ENCODE results near the gene DCX.
"Not testable (repeated sequence)": the region's sequence is repeated elsewhere in the genome, so short reads cannot be mapped to it uniquely, and the experiment has no call there.

The DCX gene

DNA sequence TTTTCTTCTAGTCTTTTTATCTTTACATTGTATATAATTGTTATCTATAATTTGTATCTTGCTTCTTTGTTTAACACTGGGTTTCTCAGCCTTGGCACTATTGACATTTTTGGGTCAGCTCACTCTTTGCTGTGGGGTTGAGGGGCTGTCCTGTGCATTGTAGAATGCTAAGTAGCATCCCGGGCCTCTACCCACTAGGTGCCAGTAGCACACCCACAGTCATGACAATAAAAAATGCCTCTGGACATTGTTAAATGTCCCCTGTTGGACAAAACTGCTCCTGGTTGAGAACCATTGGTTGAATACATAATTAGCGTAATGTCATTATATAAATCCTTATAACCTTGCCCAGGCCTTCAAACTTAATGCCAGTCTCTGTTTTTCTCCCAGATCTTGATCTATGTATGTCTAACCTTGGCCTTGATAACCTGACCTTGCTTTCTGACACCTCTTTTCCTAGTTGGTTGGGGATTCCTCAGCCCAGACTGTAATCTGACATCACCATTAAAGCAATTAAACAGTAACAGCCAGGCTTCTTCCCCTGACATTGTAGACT lies 46.1 kb downstream of the DCX start:
- DNase-seq: no peak

DNA sequence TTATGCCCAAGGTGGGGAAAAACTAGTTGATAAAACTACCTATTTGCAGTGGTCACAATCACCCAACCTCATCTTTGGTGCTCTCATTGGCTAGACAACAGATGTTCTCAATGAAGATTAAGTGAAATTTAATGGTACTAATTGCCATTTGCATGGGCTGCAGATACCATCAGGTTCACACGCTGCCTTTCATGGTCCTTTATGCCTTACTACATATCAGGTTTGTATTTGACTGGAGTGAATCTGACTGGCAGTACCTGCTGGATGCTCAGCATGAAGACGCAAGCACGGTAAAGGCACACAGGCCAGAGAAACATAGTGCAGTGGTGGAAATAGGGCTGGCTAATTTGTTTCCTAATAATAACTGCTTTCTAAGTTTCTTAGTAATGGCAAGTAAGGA lies 48.3 kb downstream of the DCX start:
- no peak for DNase-seq

GRCh38 chrX:111361751-111362150 lies 50.2 kb downstream of the DCX start:
- DNase-seq: no peak

DNA sequence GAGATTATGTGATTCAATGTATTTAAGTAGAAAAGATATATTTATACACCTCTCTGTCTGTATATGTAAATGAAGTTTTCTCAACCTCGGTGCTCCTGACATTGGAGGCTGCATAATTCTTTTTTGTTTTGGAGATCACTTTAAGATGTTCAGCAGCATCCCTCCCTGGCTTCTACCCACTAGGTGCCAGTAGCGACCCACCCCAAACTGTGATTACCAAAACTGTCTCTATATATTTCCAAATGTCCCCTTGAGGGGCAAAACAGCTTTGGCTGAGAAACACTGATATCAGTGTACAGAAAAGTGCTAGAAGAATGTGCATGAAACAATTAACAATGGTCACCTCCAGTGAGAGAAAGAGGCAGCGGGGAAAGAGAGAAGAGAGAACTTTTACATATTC lies 51.2 kb downstream of the DCX start:
- DNase-seq: no peak

- no peak for DNase-seq
Measured at GRCh38 chrX:111355523-111356115, 56.4 kb downstream of the DCX start.

DNA sequence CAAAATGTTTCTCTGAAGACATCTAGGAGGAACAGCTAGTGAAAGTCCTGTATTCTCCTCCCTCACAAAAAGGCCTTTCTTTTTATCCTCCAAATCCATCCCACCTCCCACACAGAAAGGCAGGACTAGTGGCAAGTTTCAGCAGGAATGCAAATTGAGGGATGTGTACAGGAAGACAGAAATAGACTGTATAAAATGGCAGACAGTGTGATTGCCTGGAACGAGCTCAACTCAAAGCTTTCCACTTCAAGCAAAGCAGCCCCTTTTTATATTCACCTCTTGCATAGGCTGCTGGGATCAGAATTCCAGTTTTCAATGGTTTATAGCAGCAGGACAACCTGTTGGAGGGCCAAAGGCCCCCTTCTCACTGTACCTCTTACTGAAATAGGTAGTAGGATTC lies 57.5 kb downstream of the DCX start:
- no peak for DNase-seq

DNA sequence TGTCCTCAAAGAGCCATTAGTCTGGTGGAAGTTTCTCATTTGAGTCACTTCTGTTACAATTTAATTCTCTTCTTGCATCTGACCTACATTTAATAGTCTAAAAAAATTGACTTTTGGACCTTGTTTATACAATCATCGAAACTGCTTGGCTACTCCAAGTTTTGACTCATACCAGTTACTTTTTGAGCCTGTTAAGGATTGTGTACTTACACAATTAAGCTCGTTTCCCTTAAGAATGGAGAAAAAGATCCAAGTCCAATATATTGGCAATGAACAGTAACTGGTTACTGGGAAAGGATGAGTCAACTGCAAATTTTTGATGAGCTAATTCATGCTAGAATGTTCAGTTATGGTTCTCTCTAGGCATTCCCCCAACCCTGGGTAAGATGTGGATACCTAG lies 58.2 kb downstream of the DCX start:
- no peak for DNase-seq

DNA sequence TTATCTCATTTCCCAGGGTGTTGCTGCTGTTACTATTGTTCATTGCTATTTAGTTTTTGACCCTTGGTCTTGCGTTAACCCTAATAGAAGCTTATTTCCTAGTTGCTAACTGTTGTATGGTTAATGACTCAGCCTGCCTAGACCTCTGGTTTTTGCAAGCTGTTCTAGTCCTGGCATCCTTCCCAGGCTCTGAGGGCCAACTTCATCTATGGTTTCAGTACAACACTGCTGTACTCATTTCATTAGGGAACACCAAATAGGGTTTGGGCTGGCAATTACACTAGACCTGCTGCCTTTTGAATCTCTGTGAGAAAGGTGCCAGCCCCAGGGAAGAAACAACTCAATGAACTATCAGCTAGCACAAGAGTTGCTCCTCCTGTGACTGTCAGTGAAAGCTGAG lies 59.6 kb downstream of the DCX start:
- no peak for DNase-seq

DNA sequence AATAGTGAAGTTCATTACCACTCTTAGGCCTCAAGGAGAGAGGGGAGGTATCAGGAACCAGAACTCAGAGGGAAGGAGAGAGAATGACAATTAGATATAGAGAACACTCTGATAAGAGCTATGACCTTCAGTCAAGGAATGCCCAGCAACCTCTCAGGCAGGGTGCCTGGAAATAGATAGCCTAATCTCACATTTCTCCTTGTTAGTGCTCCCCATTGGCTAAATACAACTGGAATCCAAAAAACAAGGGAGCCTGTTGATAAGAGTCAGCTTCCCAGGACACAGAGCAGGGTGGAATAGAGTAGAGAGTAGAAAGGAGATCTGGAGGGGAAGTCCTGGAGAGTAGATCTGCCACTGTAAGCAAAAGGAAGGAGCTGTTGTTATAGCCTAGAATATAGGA lies 62.1 kb downstream of the DCX start:
- DNase-seq: no peak

- no peak for DNase-seq
Measured at GRCh38 chrX:111349101-111349500, 62.9 kb downstream of the DCX start.

GRCh38 chrX:111348429-111348828 lies 63.6 kb downstream of the DCX start:
- no peak for DNase-seq

DNA sequence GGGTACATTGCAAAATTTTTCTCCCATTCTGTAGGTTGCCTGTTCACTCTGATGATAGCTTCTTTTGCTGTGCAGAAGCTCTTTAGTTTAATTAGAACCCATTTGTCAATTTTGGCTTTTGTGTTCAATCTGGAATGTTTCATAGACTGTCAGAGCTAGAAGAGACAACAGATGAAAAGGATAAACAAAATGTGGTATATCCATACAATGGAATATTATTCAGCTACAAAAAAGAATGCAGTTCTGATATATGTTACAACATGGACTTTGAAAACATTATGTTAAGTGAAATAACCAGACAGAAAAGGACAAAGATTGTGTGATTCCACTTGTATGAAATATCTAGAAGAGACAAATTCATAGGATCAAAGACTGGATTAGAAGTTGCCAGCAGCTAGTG lies 65.8 kb downstream of the DCX start:
- not testable (repeated sequence) for DNase-seq

DNA sequence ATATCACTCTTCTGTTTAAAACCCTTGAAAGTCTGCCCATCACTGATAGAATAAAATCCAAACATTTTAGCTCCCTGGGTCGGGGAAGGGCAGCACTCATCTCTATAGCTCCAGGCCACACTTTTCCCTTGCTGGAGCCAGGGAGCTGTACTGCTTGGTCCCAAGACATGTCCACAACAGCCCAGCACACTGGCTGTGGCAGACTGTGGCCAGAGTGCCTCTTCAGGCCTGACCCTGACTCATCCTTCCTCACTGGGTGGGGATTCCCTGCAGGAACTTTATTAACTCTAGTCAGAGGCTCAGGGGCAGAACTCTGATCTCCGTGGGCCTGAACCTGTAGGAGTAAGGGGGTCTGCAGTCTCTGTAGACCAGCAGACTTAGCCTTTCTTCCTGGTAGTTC lies 71.9 kb downstream of the DCX start:
- no peak for DNase-seq

DNA sequence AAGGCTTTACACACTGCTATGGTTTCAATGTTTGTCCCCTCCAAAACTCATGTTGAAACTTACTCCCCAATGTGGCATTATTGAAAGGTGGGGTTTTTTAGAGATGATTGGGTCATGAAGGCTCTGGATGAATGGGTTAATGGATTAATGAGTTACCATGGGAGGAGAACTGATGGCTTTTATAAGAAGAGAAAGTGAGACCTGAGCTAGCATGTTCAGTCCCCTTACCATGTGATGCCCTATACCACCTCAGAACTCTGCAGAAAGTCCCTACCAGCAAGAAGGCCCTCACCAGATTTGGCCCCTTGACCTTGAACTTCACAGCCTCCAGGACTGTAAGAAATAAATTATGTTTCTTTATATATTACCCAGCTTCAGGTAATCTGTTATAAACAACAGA lies 72.8 kb downstream of the DCX start:
- no peak for DNase-seq

GRCh38 chrX:111338095-111338698 lies 73.8 kb downstream of the DCX start:
- DNase-seq: no peak

DNA sequence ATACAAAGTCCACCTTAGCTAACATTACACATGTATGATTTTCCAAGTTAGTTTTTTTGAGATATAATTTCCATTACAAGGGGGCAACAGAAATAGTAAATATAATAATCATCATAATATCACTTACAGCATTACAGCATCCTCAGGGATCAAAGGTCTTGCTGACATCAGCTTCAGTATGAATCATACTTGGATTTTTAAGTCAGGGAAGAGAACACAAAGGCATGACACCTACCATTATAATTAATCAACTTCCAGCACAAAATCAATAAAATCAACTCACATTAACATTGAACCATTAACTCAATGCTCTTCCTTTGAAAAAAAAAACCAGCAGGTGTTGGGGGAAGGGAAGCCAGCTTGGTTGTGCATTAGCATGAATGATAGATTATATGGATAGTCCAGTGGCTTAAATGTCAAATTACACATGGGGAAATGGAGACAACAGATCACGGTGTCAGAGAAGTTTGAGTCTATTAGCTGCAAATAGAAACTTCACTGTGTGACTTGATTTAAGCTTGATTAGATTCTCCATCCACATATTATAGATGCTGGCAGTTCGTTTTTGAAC lies 74.8 kb downstream of the DCX start:
- no peak for DNase-seq

- no peak for DNase-seq
Measured at GRCh38 chrX:111336141-111336540, 75.9 kb downstream of the DCX start.

DNA sequence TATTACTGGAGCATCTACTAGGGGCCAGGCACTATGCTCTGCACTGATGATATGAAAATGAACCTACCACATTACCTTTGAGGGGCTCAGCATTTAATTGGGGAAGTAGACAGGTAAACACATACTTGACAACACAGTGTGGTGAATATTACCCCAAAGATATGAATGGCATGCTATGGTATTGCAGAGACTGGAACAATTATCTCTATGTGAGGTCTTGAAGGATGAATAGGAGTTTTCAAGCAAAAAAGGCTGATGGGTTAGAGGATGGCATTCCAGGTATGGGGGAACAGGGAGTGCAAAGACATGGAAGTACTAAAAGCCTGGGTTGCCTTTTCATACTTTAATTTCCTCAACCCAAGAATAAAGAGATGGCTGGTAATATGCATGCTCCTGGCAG lies 82.6 kb downstream of the DCX start:
- DNase-seq: no peak

- DNase-seq: no peak
Measured at GRCh38 chrX:111328858-111329257, 83.1 kb downstream of the DCX start.

- no peak for DNase-seq
Measured at GRCh38 chrX:111322231-111322855, 89.6 kb downstream of the DCX start.

- DNase-seq: no peak
Measured at GRCh38 chrX:111319451-111319850, 92.5 kb downstream of the DCX start.

DNA sequence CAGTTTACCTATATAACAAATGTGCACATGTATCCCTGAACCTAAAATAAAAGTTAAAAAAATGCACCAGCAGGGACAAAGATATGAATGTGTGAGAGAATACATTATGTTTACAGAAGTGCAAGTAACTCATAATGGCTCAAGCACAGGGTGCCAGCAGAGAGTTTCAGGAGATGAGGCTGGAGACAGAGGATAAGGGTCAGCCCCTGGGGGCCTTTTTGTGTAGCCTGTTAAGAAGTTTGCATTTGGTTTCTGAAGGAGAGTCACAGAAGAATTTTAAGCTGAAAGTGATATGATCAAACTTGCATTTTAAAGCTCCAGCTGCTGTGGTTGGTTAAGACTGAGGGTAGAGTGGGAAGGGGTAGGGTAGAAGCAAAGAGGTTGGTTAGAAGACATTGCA lies 93.1 kb downstream of the DCX start:
- DNase-seq: no peak

DNA sequence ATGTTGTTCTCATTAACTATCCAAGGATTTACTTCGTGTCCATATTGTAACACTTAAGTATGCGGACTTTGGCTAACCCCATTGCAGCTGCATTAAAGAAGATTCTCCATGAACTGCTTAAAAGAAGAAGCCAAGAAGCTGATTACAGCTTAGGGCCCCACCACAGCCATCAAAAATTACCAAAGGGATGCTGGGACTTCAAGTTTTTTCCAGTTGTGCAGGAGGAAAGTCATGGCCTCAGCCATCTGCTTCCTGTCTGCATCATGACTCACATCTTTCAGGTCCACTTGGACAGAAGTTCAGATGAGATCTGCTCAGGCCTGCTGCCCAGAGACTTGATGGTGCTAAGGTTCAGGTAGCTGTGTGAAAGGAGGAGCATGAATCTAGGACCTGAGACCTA lies 102.9 kb downstream of the DCX start:
- DNase-seq: no peak

DNA sequence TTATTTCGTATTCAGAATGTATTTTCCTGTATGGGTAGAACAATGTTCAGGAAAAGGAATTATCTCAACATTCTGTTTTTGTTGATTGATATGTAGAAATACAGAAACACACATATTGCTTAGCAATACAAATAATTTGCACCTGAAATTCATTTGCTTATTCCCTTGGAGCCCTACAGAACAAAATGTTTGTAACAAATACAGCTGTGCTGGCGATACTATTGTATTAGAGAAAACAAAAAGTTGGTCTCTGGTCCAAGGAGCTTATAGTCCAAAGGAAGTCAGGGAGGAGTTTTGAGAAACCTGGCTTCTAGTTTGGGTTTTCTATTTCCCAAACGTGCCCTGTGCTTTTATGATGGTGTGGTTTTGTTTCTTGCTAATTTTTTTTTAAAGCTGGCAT lies 104.0 kb downstream of the DCX start:
- no peak for DNase-seq
